ENCODE results near the gene CCN5.

CCN5 gene

DNA sequence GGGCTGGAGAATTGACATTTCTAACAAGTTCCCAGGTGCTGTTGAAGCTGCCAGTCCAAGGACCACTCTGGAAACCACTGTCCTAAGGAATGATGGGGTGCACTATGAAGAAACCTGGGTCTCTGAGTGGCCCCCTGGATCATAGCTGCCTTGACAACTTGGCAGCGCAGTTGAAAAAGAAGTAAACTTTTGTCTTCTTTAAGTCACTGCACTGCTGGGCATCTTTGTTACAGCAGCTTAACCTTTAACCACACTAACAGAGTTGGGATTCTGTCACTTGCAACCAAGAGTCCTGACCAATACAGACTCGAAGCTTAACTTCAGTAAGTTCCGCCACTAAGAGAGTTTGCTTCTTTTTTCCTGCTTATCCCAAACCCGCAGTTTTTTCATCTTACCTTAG, 21.9 kb downstream of the CCN5 start:
- DNase-seq = no peak

DNA sequence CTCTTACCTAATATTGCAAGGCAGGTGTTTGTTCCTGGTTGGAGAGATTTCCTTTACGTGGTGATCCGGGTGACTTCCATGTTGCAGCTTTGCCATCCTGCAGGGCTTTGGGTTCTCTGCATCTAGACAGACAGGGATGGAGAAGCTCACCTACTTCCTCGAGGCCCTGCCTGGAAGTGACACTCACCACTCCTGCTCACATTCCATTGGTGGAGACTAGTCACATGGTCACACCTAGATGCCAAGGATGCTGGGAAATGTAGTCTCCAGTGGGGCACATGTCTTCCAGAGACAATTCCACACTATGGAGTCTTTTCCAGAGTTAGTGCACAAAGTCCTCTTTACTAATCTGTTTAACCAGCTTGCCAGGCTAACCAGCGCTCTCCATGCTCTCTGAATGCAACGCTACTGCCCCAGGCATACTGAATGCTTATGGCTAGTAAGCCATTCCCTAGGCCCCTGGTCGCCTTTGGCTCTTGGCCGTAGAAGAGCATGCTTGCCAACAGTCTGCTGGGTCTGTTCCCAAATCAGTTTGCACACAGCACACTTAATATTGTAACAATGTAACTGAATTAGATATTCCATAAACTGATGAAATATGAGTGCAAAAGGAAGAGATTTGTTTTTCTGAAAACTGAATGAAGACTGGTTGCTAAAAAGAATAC, 23.8 kb downstream of the CCN5 start:
- DNase-seq = peak; percentile 81

DNA sequence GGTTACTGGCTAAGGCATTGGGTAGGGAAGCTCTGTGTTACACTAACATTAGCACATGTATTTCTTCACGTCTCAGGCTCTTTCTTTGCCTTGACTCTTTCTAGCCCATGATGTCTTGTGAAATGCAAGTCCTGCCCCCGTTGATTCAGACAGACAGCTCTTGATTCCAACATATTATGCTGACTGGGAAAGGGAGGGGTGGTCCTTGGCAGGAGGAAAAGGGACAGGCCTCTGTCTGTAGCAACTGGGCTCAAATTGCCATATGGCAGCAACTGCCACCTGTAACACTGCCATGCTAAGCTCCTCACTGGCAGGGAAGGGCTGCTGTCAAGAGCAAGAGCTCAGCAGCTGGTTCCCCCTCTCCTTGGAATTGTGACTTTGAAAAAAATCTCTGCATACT, 24.8 kb downstream of the CCN5 start:
- DNase-seq = no peak

DNA sequence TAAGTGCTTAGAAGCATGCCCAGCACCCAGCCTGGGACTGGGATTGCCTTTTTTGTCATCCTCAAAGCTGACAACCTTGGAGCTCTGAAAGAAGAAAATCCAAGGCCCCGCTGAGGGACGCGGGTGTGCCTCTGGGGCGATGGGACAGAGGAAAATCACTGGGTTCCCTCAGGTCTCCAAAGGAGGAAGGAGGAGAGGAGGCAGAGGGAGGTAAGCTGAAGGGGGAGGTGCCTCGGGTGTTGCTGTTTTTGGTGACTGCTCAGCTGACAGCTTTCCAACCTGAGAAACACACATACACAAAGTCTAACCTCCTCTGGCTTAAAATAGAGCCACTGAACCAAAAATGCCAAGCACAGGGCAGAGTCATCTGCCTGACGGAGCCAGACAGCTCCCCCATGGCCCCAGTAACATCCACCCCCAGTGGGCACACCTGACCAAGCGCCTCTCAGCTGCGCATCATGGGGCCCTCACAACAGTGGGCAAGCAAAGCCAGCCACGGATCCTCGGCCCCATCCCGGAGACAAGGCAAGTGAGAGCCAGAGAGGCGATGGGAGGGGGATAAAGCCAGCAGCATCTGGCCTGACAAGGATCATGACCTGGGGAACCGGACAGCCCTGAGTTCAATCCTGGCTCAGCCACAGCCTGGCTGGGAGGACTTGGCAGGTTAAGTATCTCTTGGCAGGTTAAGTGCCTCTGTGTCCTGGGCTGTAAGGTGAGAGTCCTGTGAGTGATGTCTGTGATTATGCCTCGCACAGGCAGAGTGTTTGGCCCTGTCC, 27.3 kb downstream of the CCN5 start:
- no peak for DNase-seq

DNA sequence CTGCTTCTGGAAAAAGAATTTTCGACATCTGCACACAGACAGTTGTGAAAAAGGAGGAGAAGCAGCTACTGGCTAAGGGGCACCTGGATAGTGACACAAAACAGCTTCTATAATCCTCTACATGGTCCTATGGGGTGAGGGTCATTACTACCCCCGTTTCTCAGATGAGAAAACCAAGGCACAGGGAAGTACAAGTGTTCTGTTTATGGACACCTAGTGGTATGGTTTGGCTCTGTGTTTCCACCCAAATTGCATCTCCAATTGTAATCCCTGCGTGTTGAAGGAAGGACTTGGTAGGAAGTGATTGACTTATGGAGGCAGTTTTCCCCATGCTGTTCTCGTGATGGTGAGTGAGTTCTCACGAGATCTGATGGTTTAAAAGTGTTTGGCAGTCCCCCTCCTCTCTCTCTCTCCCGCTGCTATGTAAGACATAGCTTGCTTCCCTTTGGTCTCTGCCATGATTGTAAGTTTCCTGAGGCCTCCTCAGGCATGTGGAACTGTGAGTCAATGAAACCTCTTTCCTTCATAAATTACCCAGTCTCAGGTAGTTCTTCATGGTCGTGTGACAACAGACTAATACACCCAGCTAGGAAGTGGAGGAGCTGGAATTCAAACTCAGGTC, 28.0 kb downstream of the CCN5 start:
- no peak for DNase-seq

DNA sequence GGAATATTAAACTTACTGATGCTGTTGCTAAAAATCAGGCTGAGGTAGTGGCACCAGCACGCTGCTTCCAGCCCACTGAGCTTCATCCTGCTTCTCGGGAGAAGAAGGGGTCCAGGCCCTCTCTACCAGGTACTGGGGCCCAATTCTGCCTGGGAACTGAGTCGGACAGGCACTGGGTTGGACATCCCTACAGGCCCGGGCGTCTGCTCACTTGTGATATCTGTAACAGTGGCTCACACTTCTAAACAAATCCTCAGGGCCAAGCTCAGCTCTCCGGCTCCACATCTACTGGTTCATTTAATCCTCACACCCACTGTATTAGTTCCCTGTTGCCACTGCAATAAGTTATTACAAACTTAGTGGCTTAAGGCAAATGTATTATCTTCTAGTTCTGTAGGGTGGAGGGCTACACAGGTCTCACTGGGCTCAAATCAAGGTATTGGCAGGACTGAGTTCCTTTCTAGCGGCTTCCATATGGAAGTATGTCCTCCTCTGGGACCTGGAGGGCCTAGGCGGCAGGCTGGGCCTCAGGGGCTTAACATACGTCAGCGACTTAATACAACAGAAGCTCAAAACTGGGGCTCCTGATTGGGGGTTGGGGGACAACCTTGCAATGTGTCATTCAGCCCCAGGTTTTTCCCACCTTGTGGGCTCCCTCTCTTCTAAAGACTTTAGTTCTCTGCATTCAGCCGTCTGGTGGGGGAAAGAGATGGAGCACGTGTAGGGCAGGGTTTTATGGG, 28.9 kb downstream of the CCN5 start:
- DNase-seq = no peak

DNA sequence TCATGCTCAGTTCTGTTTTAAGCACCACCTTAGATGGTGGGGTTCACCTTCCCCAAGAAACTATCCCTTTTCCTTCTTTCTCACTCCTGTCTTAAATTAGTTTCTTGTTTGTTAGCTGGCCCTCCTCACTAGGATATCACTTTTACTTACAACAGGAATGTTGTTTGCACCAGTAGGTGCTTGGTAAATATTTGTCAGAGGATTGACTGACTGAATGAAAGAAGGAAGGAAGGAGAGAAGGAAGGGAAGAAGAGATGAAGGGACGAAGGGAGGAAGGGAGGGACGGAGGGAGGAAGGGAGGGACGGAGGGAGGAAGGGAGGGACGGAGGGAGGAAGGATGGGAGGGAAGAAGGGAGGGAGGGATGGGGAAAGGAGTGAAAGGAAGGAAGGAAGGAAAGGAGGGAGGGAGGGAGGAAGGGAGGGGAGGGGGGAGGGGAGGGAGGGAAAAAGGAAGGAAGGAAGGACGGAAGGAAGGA, 30.0 kb downstream of the CCN5 start:
- no peak for DNase-seq

DNA sequence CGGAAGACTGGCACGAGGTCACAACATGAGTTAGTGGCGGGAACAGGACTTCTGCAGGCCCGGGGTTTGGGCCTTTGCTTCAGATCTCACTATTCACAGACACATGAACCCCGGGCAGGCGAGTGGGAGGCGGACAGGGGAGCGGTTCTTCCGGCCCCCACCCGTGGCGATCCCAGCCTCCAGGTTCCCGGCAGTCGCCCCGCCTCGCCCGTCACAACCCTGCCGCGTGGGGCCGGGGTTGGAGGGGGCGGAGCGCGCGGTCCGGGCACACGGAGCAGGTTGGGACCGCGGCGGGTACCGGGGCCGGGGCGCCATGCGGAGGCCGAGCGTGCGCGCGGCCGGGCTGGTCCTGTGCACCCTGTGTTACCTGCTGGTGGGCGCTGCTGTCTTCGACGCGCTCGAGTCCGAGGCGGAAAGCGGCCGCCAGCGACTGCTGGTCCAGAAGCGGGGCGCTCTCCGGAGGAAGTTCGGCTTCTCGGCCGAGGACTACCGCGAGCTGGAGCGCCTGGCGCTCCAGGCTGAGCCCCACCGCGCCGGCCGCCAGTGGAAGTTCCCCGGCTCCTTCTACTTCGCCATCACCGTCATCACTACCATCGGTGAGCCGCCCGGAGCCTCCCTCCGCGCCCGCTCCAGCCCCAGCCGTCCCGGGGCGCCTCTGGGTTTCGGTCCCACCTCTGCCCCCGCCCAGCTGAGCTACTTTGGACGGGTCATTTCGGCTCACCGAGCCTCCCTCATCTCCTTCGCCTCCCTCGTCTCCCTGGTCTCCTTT, 30.6 kb downstream of the CCN5 start, which contains the start of gene KCNK15:
KCNK15 (plus strand) TSS at position 268 of the 769 bp plus-strand sequence; CDS start at position 314, 46 bp downstream.
- peak; percentile 28 for DNase-seq

DNA sequence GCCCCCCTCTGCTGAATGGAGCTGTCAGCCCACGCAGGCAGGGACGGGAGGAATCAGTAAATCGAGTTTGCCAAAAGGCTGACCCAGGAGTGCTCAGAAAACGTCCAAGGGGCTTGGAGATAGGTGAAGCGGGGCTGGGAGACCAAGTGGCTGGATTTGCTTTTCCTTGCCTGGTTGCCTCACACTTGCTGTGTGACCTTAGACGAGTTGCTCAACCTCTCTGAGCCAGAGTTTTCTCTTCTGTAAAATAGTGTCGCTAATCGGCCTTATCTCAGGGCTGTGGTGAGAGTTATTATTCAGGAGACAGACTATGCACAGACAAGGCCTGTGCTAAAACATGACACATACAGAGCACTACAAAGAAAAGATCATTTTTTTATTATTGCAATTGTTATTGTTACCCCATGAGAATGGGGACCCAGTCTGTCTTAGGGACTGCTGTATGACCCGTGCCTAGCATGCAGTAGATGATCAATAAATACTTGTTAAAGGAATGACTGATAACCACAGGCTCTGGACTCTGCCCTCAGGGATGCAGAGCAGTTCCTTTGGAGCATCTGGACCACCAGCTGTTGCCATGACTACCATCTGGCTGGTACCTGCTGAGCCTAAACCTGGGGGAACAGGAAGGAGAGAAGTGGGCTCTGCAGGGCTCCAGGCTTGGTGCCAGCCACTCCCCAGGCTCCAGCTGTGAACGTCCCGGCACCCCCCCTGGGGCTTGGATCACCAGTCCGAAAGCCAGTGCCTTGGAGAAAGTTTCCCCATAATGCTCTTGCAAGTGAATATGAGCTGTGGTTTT, 31.4 kb downstream of the CCN5 start:
- DNase-seq = no peak

DNA sequence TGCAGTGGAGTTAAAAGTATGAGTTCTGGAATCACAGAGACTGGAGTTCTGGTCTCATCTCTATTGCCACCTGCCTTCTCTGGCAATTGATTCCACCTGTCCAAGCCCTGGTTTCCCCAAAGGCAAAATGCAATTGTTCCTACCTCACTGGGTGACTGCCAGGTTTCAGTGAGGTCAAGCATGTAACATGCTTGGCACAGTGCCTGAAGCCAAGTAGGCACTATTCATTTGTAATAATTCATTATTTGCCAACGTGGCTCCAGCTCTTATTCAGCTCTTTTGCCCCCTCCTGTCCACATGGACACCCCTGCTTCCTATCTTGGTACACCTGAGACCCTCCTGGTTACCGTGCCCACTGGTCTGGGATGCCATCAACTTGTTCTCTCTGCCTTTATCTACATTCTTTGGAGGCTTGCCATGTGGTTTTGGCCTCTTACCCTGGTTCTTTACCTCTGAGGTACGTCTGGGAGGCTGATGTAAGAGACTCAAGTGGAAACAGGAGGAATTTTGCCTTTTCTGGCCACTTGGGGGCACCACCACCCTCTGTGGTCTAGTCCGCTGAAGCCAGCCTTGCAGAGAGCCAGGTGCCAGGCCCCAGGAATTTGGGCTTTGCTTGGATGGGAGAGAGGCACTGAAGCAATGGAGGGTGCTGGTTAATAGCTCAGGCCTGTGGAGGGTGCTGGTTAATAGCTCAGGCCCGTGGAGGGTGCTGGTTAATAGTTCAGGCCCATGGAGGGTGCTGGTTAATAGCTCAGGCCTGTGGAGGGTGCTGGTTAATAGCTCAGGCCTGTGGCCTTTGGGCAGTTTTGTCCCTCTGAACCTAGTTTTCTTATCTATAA, 32.2 kb downstream of the CCN5 start:
- peak; percentile 62 for DNase-seq

DNA sequence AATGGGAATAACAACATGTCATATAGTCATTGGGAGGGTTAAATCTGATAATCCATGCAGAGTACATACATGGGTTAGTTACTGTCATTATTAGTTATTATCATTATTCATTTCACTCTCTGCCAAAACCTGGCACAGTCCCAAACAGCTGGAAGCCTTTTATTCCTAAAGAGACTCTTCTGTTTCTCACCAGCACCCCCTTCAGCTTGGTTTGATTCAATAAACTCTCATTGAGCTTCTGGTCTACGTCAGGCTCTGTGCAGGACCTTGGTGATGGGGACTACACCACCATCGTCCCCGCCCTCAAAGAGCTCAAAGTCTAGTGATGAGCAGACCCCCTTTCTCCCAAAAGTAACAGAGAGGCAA, 32.8 kb downstream of the CCN5 start:
- DNase-seq = no peak

DNA sequence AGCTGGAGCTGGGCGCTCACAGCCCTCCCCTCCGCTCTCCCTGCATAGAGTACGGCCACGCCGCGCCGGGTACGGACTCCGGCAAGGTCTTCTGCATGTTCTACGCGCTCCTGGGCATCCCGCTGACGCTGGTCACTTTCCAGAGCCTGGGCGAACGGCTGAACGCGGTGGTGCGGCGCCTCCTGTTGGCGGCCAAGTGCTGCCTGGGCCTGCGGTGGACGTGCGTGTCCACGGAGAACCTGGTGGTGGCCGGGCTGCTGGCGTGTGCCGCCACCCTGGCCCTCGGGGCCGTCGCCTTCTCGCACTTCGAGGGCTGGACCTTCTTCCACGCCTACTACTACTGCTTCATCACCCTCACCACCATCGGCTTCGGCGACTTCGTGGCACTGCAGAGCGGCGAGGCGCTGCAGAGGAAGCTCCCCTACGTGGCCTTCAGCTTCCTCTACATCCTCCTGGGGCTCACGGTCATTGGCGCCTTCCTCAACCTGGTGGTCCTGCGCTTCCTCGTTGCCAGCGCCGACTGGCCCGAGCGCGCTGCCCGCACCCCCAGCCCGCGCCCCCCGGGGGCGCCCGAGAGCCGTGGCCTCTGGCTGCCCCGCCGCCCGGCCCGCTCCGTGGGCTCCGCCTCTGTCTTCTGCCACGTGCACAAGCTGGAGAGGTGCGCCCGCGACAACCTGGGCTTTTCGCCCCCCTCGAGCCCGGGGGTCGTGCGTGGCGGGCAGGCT, 35.1 kb downstream of the CCN5 start:
- DNase-seq = no peak

DNA sequence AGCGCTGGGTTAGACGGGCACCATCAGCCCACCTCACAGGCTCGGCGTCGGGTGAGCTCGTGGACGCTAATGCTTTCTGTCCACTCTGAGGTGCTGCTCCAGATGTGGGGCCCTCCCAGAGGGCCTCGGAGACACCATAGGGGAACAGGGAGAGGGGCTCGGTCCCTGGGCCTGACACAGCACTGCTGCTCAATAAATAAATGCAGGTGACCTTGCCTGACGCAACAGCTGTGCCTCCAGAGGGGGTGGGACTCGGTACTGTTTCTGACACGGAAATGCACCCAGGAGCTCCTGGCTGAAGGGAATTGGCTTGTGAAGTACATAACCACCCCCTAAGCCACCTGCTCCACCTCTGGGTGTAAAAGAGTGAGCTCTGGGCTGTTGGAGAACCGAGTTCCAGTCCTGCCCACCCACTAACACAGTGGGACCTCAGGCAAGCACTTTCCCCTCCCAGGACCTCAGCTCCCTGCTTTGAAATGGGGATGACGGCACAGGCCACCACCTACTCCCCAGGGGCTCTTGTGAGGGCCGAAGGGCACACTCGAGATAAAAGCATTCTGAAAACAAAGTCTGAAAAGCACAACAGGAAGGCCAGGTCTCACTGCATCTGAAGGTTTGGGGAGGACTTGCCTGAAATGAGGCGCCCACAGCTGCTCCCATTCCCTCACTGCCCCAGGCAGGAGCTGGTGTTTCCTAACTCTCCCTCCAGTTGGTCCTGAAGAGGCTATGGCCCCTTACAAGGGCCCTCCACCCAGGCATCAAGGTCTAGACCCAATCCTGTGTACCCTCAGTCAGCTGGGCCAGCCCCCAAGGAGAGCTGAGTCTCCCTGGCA, 37.1 kb downstream of the CCN5 start:
- DNase-seq = no peak

DNA sequence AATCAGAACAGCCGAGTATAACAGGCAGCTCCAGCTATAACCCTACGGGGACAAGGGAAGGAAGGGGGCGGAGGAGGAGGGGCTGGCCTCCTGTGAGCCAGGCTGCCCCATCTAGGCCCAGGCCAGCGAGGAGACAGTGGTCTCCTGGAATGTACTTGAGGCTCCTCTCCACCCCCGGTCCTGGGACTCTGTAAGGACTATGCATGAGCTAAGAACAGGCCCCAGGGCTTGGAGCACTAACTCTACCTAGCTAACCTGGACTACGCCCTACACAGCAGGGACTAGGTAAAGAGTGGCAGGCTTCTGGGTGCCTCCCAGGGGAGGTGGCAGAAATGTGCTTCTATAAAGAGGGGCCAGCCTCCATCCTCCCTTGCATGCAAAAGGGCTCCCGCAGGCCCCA, 39.4 kb downstream of the CCN5 start:
- DNase-seq = no peak

DNA sequence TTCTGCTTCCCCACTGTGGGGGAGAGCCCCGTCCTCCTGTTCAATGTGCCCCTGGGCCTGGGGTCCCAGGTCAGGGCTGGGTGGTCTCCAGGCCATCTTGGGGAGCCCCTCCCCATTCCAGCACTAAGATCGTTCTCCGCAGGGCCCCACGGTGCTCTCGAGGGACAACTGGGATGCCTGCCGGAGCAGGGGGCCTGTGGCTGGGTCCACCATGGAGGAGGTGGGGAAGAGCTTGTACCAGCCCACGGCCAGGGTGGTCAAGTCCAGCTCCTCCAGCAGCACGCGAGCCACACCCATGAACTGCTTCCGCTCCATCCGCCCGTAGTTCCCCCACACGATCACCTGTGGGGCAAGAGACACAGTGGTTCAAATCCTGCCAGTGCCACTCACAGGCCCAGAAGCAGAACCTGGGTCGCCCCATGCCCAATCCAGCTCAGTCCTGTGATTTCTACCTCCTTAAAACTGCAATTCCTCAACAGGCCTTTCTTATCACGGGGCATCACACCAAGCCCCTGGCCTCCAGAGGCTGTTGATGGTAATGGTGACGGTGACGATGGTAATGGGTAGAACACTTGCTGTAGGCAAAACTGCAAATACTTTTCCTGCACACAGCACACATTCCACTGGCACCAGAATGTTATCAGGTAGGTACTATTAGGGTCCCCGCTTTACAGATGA, 41.0 kb downstream of the CCN5 start:
- DNase-seq = no peak

DNA sequence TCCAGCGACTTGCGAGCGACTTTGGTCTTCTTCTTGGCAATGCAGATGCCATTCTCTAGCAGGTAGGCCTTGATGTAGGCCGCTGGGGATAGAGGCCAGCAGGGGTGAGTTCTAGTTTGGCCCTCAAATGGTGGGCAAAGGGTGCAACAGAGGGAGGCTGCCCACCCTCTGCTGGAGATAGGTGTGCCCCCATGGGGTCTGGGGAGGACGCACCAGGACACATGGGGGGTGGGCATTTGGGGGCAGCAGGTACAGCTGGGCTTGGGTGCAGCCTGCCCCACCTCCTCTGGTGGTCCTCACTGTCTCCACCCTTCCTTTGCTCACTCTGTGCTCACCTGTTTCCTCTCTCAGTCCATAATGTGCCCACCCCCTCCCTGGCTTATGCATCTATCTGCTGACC, 41.8 kb downstream of the CCN5 start:
- DNase-seq = no peak

DNA sequence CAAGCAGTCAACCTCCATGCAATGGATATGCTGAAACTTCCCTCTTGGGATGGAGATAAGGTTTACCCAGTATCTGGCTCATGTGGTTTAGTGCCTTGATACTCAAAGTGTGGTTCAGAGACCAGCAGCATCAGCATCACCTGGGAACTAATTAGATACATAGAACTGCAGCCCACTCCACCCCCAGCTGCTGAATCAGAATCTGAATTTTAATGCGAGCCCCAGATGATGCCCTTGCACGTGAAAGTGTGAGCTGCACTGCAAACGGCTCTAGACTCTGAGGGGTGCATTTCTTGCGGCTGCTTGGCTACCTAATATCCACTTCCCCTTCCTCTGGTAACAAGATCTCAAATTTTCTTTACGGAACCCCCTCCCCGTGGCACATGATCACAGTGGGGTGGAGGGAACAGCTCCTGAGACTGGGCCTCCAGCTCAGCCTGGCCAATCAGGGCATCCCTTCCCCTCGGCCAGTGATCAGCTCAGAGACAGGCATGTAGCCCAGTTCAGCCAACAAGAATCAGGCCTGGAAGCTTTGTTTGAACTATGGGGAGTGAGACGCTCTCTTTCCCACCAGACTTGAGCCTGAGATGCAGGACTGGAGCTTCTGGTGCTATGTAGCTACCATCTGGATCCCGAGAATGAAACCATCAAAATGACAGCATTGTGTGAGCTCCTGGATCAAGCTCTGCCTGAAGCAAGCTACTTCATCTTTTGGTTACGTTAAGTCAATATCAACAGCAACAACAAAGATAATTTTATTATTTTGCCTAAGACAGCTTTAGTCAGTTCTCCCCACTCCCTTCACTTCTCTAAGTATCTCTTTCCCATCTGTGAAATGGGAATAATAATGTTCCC, 43.3 kb downstream of the CCN5 start:
- no peak for DNase-seq
